Testis (tissue), 3 donors: ENCODE data around the gene CEP72. TPM values are rescaled to one million over a fixed set of nuclear protein-coding genes. Genes with fewer than 3 reads are reported as not detected.
"Not testable (repeated sequence)": the region's sequence is repeated elsewhere in the genome, so short reads cannot be mapped to it uniquely, and the experiment has no call there.

ENCODE experiments used
- DNase-seq: peaks from one replicate; pipeline ENCODE4 v3.0.0-alpha.2; 2019
- H3K27ac ChIP-seq, 2 donors: fragments of 200-600 bp; sonication (generic); one replicate each; pipeline ENCODE4 v1.5.1; 2019
- H3K27me3 ChIP-seq: fragments of 200-600 bp; sonication (generic); one replicate; pipeline ENCODE4 v1.5.1; 2019
- H3K36me3 ChIP-seq: fragments of 200-600 bp; sonication (generic); one replicate; pipeline ENCODE4 v1.5.1; 2017; ENCODE audit warnings: low read depth; ENCODE audit errors: missing control alignments
- H3K4me1 ChIP-seq: fragments of 200-600 bp; sonication (generic); one replicate; pipeline ENCODE4 v1.5.1; 2019
- H3K4me3 ChIP-seq, 2 donors: fragments of 200-600 bp; sonication (generic); one replicate each; pipeline ENCODE4 v1.5.1; 2017 to 2019
- H3K9me3 ChIP-seq: fragments of 200-600 bp; sonication (generic); one replicate; pipeline ENCODE4 v1.5.1; 2017
- POLR2A ChIP-seq: fragments of 450-650 bp; IDR thresholded peaks from one replicate; pipeline ENCODE4 v1.6.1; 2017; ENCODE audit warnings: antibody characterized with exemption, mild to moderate bottlenecking, moderate library complexity
- WGBS, 2 donors: methylation state at CpG; one replicate each; pipeline ENCODE4 v1.1.5; 2018; 5-methylcytosine and 5-hydroxymethylcytosine counted together
- intact Hi-C: fragments of 100-400 bp; cut with DNase I; formaldehyde crosslinking; loops from one replicate; pipeline ENCODE4 v1.15.1; 2023; ENCODE audit warnings: low total_unique reads
- polyA plus RNA-seq: library from polyadenylated mRNA; stranded (reverse); fragments of 350-450 nt; fragmentation: Illumina TruSeq; extraction: RNeasy Lipid Tissue Mini Kit (QIAGEN cat#74804); gene quantifications from one replicate; pipeline ENCODE4 v1.2.3, GENCODE V29; 2014; ENCODE audit warnings: low read depth, low replicate concordance; ENCODE audit not compliant: insufficient read depth
- total RNA-seq, 2 donors: library from RNA; depleted of rRNA; stranded (reverse); fragments of >200 nt; gene quantifications; one replicate each; pipeline ENCODE4 v1.2.3, GENCODE V29; 2016
- TF ChIP-seq, protein P1 (sequence below), 3 experiments: fragments of 450-650 bp in 2 of 3; fragments of 200-600 bp in 1 of 3; sonication (generic) in 1 of 3; IDR thresholded peaks; one replicate each; pipeline ENCODE4 v1.5.1; 2016 to 2019; ENCODE audit warnings: antibody characterized with exemption in 3 of 3, mild to moderate bottlenecking in 2 of 3, moderate library complexity in 1 of 3

CEP72 gene
- total and polyA plus RNA-seq, 3 donors from 2014 or later, result 18.5 to 31.2 (median 19.8) TPM

DNA sequence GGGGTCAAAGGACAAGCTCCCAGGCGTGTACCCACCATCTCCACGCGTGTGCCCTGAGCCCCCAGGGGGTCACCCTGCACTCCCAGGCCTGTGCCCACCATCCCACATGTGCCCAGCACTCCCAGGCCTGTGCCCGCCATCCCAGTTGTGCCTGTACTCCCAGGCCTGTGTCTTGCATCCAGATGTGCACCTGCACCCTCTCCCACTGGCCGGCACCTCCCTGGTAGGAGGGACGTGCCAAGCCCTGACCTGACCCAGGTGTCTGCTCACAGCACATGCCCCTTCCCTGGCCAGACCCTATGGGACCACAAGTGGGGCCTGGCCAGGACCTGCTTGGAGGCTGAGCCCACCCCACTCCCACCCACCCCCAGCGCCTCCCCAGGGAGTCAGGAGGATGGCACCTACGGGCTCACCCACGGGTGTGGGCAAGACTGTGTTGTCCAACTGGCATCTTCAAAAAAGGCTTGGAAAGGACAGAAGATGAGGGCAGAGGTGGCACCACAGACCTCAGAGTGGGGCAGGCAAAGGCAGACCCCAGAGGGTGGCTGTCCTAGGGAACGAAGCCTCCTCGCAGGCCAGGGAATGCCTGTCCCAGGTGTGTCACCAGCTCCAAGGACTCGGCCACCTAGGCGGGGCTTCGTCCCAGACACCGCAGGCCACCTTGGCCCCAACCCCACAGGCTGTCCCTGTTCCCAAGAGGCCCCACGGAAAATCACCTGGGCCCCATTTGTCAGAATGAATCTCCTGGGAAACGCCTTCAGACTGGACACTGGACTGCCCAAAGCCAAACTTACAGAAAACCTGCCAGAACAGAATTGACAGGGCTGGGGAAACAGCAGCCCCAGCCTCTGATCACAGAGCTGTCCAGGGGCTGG, 69.4 kb downstream of the CEP72 start:
- DNase-seq, H3K27ac ChIP-seq: not testable (repeated sequence)

GRCh38 chr5:682216-682615, 70.1 kb downstream of the CEP72 start:
- H3K27me3 ChIP-seq, H3K4me3 ChIP-seq, intact Hi-C loops, H3K9me3 ChIP-seq, H3K27ac ChIP-seq, H3K36me3 ChIP-seq, H3K4me1 ChIP-seq: not testable (repeated sequence)
- WGBS, 2 donors, result 100% methylated on average over 2 of the region's 3 CpGs; no CpG with 5 or more reads in 1 of the 2 donors
- DNase-seq, result peak; percentile 10

More for the DNA sequence above, 69.4 kb downstream of the CEP72 start:
- intact Hi-C loops, H3K4me1 ChIP-seq, H3K36me3 ChIP-seq, H3K27me3 ChIP-seq, H3K4me3 ChIP-seq, H3K9me3 ChIP-seq: not testable (repeated sequence)
- 93 to 100% methylated on average over 1 to 13 of the region's 17 CpGs for WGBS, 2 donors

DNA sequence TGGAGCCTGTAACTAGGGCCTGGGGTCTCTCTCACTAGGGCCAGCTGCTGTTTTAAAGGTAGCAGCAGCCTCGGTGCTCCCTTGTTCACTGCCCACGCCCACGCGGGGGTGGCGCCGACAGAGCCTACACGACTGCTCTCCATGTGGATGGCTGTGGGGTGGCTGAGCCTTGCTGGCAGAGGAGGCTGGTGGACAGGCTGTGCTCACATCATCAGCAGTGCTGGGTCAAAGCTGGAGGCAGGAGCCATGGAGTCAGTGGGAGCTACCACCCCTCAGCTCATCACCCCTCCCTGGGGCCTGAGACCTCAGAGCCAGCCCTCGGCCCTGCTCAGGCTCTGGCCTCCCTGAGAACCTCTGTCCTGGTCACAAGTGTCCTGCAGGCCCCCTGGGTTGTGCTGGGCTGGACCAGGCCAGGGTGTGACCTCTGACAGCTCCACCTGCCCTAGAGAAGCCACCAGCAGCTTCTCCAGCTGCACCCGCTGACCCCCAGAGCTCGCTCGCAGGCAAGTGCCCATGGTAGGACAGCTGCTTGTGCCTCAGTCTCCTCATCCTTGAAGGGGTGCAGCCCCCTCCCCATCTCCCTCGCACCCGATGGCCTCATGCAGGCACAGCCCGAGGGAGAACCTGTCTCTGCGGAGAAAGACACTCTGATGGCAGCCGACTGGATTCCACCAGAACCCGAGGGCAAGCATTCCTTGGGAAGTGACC, 70.7 kb downstream of the CEP72 start:
- WGBS, 2 donors, result 73 to 80% methylated on average over 7 to 17 of the region's 17 CpGs
- peak; percentile 13 for DNase-seq
- H3K27ac ChIP-seq, H3K36me3 ChIP-seq, H3K27me3 ChIP-seq, H3K4me1 ChIP-seq, intact Hi-C loops, H3K9me3 ChIP-seq, H3K4me3 ChIP-seq: not testable (repeated sequence)

DNA sequence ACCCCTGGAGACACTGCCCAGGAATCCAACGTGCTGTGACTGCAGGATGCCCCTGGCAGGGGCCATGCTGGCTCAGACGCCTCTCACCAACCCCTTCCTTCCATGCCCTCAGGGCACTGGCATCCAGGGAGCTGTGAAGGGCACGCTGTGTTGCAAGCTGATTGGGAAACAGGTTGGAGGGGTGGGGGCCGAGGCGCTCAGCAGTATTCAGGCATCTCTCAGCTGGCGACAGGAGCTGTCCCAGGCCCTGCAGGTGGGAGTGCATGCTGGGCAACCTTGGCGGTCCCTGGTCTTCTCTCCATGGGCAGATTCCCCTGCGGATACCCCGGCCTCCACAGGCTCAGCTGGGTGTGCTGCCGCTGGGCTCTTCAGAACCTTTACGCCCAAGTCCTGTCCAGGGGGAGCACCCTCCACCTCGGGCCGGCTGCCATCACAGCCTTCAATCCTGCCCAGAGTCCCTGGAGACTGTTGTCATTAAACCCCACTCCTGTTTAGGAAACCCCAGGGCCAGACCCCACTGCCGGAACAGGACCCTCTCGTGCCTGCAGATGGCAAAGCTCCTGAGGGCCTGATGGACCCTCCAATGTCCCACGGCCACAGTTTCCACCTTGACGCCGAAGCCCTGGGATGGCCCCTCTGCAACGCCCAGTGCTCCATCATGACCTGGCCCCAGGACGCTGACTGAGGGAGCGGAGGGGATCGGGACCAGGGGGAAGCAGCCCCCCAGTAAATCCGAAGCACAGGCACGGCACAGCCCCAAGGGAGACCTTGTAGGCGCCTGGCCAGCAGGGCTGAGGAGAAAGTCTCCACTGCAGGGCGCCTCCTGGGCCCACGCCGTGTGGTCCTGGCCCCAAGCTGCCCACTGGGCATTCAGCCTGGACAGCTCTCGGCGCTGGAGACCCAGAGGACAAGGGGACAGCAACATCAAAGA, 71.7 kb downstream of the CEP72 start:
- Histone ChIP-seq H3K9me3 (no peaks in the 10 kb centered on the region), H3K4me1 (no peaks in the 10 kb centered on the region), H3K36me3 (no peaks in the 10 kb centered on the region), H3K27ac (no peak overlapping the region), H3K4me3 (no peak overlapping the region), H3K27me3 (no peaks in the 10 kb centered on the region)
- 80 to 89% methylated on average over 22 to 28 of the region's 30 CpGs for WGBS, 2 donors
- DNase-seq, result peak; percentile 11
- no peak for TF ChIP-seq POLR2A
- TF ChIP-seq, protein P1, sequence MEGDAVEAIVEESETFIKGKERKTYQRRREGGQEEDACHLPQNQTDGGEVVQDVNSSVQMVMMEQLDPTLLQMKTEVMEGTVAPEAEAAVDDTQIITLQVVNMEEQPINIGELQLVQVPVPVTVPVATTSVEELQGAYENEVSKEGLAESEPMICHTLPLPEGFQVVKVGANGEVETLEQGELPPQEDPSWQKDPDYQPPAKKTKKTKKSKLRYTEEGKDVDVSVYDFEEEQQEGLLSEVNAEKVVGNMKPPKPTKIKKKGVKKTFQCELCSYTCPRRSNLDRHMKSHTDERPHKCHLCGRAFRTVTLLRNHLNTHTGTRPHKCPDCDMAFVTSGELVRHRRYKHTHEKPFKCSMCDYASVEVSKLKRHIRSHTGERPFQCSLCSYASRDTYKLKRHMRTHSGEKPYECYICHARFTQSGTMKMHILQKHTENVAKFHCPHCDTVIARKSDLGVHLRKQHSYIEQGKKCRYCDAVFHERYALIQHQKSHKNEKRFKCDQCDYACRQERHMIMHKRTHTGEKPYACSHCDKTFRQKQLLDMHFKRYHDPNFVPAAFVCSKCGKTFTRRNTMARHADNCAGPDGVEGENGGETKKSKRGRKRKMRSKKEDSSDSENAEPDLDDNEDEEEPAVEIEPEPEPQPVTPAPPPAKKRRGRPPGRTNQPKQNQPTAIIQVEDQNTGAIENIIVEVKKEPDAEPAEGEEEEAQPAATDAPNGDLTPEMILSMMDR (IDR thresholded peaks at IDR 0.05), result no peak
- intact Hi-C loops, result no loop called here

DNA sequence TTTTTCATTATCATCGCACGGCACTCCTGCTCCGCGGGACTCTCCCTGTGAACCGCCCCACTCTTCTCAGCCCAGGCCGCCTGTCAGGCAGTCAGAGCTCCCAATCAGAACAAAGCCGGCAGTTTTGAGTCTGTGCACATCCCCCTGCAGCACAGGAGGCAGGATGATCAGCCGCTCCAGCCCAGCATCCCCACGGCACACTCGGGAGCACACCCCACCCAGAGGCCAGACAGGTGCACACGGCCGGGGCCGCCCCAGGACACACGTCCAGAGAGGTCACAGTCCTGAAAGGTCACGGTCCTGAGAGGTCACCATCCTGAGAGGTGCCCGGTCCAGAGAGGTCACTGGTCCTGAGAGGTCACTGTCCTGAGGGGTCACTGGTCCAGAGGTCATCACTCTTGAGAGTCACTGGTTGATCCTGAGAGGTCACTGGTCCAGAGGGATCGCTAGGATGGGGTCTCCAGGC, 72.6 kb downstream of the CEP72 start:
- Histone ChIP-seq H3K9me3 (no peaks in the 10 kb centered on the region), H3K4me1 (no peaks in the 10 kb centered on the region), H3K27ac (no peak overlapping the region), H3K4me3 (no peak overlapping the region), H3K27me3 (no peaks in the 10 kb centered on the region), H3K36me3 (no peaks in the 10 kb centered on the region)
- intact Hi-C loops, result no loop called here
- 86 to 93% methylated on average over 7 to 17 of the region's 17 CpGs for WGBS, 2 donors
- DNase-seq, result no peak
- no peak for TF ChIP-seq POLR2A
- TF ChIP-seq, protein P1 (IDR thresholded peaks at IDR 0.05), result no peak
